ENCODE data around the gene GALNTL6.

DNA sequence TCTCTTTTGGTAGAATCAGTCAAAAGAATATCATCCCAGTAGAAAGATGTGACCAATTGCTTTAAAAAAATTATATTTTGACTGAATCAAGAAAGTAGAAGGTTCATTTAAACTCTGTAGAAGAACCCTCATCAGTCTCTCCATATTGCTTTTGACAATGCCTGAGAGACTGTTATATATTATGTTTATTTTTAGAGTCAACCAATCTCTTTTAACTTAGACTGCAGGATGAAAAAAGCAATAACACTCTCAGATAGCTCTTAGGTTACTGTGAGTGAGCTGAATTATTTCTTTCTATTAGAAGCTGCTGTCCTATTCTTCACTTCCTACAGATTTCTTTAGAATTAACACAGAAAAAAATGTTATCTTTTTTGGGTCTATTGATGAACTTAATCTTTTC, 38.1 kb downstream of the GALNTL6 start:
- TF ChIP-seq EP300 (IDR thresholded peaks at IDR 0.05; ENCODE audit: low read depth) (no peak), POLR2A (IDR thresholded peaks at IDR 0.05) (no peak)
- TF ChIP-seq, protein P1, sequence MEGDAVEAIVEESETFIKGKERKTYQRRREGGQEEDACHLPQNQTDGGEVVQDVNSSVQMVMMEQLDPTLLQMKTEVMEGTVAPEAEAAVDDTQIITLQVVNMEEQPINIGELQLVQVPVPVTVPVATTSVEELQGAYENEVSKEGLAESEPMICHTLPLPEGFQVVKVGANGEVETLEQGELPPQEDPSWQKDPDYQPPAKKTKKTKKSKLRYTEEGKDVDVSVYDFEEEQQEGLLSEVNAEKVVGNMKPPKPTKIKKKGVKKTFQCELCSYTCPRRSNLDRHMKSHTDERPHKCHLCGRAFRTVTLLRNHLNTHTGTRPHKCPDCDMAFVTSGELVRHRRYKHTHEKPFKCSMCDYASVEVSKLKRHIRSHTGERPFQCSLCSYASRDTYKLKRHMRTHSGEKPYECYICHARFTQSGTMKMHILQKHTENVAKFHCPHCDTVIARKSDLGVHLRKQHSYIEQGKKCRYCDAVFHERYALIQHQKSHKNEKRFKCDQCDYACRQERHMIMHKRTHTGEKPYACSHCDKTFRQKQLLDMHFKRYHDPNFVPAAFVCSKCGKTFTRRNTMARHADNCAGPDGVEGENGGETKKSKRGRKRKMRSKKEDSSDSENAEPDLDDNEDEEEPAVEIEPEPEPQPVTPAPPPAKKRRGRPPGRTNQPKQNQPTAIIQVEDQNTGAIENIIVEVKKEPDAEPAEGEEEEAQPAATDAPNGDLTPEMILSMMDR (IDR thresholded peaks at IDR 0.05), result no peak
